ENCODE measurements around the gene SLC44A3. TPM values are rescaled to one million over a fixed set of nuclear protein-coding genes. Genes with fewer than 3 reads are reported as not detected.

The SLC44A3 gene, protein sequence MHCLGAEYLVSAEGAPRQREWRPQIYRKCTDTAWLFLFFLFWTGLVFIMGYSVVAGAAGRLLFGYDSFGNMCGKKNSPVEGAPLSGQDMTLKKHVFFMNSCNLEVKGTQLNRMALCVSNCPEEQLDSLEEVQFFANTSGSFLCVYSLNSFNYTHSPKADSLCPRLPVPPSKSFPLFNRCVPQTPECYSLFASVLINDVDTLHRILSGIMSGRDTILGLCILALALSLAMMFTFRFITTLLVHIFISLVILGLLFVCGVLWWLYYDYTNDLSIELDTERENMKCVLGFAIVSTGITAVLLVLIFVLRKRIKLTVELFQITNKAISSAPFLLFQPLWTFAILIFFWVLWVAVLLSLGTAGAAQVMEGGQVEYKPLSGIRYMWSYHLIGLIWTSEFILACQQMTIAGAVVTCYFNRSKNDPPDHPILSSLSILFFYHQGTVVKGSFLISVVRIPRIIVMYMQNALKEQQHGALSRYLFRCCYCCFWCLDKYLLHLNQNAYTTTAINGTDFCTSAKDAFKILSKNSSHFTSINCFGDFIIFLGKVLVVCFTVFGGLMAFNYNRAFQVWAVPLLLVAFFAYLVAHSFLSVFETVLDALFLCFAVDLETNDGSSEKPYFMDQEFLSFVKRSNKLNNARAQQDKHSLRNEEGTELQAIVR
- total RNA-seq: under 1 TPM in 1 of 2 donors, not detected in 1; 0.56 TPM

DNA sequence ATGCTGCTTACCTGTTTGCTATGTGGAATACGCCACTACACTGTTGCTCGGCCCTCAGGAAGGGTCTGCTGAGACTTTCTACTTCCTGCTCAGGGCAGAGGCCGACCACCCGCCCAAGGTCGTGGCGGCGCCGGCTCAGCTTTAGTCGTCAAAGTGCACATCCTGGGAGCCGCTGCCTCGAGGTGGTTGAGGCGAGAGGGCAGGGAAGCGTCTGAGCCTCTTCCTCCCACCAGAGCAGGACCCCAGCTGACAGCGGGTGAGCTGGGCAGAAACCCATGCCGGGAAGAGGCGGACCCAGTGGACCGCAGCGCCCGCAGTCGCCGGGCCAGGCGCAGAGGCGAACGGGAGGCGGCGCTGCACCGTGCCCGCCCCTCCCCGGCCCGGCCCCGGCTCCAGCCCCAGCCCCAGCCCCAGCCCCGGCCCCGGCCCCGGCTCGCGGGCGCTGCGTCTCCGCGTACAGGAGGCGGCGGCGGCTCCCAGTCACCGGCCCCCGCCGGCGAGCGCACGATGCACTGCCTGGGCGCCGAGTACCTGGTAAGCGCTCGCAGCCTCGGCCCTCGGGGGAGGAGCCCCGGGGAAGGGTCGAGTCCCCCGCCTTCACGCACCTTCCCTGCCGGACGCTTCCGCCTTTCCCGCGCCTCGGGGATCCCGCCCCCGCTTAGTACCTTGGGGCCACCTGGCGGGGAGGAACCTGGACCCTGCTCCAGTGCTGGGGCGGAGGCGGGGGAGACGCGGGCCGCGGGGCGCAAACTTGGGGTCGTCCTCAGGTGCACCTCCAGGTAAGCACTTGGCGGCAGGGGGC is at the start of gene SLC44A3:
Gene SLC44A3, plus strand, starts transcription at position 413 of the 802 bp plus-strand sequence. Its CDS starts 95 bp downstream, at position 508.
- Mint-ChIP-seq H3K4me3 (peak within 1 kb of the TSS; percentile 53), H3K9me3 (no peaks in the 10 kb centered on the region), H3K27me3 (peaks cover 46% of the 10 kb centered on the region), H3K36me3 (ENCODE audit: low read depth) (no peaks in the 10 kb centered on the region), H3K27ac (no peak within 1 kb of the TSS), H3K4me1 (peaks cover 3% of the 10 kb centered on the region)
- peak; percentile 81 for ATAC-seq (replicated peaks)

DNA sequence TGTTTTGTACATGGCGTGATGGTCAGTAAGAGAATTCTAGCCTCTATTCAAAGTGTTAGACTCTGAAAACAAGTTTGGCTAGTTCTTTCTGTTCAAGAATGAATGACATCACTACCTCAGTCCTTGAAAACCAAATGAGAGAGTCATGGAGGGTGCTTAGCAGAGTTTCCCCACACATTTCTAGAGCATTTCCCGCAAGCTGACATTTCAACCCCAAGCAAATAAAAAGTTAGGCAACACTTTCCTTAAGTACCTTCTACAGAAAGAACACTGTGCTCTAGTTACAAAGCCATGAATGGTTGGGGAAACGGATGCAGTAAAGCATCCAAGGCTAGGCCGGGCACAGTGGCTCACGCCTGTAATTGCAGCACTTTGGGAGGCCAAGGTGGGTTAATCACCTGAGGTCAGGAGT is 47.9 kb upstream of the SLC44A3 start:
- H3K27me3 Mint-ChIP-seq: no peaks in the 10 kb centered on the region

DNA sequence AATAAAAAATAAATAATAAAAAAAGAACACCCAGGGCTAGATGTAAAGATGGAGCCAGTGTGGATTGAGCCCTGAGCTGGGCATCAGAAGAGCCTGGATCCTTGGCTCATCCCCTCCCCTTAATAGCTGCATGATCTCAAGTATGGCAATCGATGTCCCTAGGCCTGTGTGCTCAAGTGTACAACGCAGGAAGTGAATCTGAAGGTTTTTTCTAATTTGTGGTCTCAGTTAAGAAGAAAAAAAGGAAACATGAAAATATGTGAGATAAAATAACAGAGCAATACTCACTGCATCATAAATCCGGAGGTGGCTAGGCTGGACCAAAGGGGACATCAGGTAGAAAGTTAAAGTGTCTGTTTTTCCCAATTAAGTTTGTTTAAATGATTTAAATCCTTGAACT is 47.3 kb upstream of the SLC44A3 start:
- H3K27ac Mint-ChIP-seq: no peak overlapping the region
- no peaks in the 10 kb centered on the region for H3K4me1 Mint-ChIP-seq
- no peak for ATAC-seq (replicated peaks)
- H3K36me3 Mint-ChIP-seq (ENCODE audit: low read depth): no peaks in the 10 kb centered on the region
- H3K27me3 Mint-ChIP-seq: no peaks in the 10 kb centered on the region
- no peak overlapping the region for H3K4me3 Mint-ChIP-seq
- H3K9me3 Mint-ChIP-seq: no peaks in the 10 kb centered on the region

More for the DNA sequence above, 47.9 kb upstream of the SLC44A3 start:
- Mint-ChIP-seq H3K4me3 (no peak overlapping the region), H3K4me1 (no peaks in the 10 kb centered on the region), H3K9me3 (no peaks in the 10 kb centered on the region), H3K36me3 (ENCODE audit: low read depth) (no peaks in the 10 kb centered on the region), H3K27ac (no peak overlapping the region)
- ATAC-seq (replicated peaks): no peak

DNA sequence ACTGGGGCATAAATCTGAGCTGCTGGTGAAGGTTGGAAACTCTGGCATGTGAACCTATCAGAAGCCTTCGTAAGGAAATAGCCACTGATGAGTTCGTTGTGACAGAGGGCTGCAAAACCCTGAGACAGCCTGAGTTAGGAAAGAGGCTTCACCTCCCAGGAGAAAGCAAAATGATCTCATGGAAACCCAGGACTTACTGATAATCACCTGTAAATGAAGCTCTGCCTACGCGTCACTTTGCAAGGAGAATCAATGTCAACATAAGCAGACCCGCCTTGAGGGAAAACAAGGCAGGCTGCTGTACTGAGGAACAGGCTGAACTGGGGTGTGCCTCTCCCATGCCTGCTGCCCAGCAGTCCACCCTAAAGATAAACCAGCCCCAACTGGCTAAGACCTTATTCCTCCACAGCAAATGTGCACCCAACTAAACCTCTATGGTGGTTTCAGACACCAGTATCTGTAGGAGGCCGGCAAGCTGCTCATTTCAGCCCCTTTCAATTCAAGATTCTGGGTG is 46.8 kb upstream of the SLC44A3 start:
- no peak overlapping the region for H3K4me3 Mint-ChIP-seq
- no peaks in the 10 kb centered on the region for H3K4me1 Mint-ChIP-seq
- no peak for ATAC-seq (replicated peaks)
- no peak overlapping the region for H3K27ac Mint-ChIP-seq
- H3K36me3 Mint-ChIP-seq (ENCODE audit: low read depth): no peaks in the 10 kb centered on the region
- no peaks in the 10 kb centered on the region for H3K9me3 Mint-ChIP-seq
- no peaks in the 10 kb centered on the region for H3K27me3 Mint-ChIP-seq

DNA sequence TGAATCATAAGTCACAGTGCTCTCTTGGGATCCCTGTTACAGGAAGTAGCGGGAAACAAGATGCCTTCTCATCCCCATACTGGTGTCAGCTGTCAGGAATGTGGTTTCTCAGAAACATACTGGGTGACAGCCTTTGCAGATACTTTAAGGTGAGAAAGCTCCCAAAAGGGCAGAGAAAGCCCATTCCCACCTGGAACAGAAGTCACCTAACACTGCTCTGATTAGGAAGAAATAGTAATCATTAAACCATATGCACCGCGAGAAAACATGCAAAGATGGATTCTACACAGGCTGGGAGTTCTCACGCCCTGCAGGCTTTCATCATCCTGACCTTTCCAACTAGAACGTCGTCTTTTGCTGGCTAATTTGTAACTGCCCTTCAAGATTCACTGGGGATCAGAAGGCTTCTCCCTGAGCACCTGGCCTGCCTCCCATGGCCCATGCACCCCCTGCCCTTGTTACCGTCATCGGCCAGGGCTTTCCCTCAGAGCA is 46.2 kb upstream of the SLC44A3 start:
- Mint-ChIP-seq H3K27me3 (no peaks in the 10 kb centered on the region), H3K4me1 (no peaks in the 10 kb centered on the region), H3K36me3 (ENCODE audit: low read depth) (no peaks in the 10 kb centered on the region), H3K27ac (no peak overlapping the region), H3K9me3 (no peaks in the 10 kb centered on the region), H3K4me3 (no peak overlapping the region)
- ATAC-seq (replicated peaks): no peak

DNA sequence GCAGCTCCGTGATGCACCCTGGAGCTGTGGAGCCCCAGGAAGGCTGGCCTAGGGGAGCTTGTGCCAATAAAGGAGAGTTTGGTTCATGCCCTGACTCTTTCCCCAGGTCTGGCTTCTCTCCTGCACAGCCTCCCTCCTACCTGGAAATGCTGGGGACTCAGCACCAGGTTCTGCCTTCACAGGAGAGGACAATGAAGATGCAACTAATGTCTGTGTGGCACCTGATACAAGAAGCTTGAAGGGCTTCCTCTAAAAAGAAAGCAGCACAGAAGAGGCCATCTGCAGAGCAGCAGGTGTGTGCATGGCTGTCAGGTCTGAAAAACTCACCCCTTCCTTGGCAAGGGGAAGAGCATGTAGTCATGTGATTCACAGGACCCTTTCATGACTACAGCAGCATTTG is 43.7 kb upstream of the SLC44A3 start:
- no peak overlapping the region for H3K27ac Mint-ChIP-seq
- H3K4me1 Mint-ChIP-seq: no peaks in the 10 kb centered on the region
- no peak for ATAC-seq (replicated peaks)
- peaks cover 12% of the 10 kb centered on the region for H3K27me3 Mint-ChIP-seq
- H3K36me3 Mint-ChIP-seq (ENCODE audit: low read depth): no peaks in the 10 kb centered on the region
- no peak overlapping the region for H3K4me3 Mint-ChIP-seq
- no peaks in the 10 kb centered on the region for H3K9me3 Mint-ChIP-seq

DNA sequence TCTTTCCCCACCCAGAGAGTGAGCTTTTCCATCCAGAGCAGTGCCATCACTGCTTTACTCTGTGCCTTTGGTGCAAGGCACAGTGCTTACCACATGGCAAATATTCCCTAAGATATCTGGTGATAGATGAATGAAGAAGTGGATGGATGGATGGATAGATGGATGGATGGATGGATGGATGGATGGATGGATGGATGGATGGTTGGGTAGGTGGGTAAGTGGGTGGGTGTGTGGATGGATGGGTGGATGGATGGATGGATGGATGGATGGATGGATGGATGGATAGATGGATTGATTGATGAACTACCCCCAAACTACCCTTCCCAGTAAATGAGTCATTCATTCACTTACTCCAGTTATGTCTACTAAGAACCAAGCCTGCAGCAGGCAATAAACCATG is 42.9 kb upstream of the SLC44A3 start:
- H3K4me1 Mint-ChIP-seq: no peaks in the 10 kb centered on the region
- H3K27me3 Mint-ChIP-seq: peaks cover 12% of the 10 kb centered on the region
- H3K9me3 Mint-ChIP-seq: no peaks in the 10 kb centered on the region
- ATAC-seq (replicated peaks): no peak
- H3K27ac Mint-ChIP-seq: no peak overlapping the region
- H3K36me3 Mint-ChIP-seq (ENCODE audit: low read depth): no peaks in the 10 kb centered on the region
- H3K4me3 Mint-ChIP-seq: no peak overlapping the region

DNA sequence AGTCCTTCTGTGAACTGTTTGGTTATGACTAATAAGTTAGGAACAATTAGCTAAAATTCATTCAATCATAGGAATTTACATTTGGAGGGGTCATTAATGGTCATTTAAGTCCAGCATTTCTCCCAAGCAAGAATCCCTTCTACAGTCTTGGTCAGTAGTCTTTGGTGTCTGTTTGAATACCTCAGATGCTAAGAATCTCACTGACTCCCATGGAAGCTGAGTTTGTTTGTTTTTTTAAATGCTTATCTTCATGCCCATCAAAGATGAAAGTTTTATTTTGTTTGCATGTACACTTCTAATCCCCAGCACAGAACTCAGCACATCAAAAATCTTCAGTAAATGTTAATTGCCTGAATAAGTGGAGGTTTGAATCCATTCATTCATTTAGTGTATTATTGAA is 41.3 kb upstream of the SLC44A3 start:
- Mint-ChIP-seq H3K4me1 (no peaks in the 10 kb centered on the region), H3K36me3 (ENCODE audit: low read depth) (no peaks in the 10 kb centered on the region), H3K27me3 (peaks cover 17% of the 10 kb centered on the region), H3K27ac (no peak overlapping the region), H3K9me3 (no peaks in the 10 kb centered on the region), H3K4me3 (no peak overlapping the region)
- no peak for ATAC-seq (replicated peaks)

DNA sequence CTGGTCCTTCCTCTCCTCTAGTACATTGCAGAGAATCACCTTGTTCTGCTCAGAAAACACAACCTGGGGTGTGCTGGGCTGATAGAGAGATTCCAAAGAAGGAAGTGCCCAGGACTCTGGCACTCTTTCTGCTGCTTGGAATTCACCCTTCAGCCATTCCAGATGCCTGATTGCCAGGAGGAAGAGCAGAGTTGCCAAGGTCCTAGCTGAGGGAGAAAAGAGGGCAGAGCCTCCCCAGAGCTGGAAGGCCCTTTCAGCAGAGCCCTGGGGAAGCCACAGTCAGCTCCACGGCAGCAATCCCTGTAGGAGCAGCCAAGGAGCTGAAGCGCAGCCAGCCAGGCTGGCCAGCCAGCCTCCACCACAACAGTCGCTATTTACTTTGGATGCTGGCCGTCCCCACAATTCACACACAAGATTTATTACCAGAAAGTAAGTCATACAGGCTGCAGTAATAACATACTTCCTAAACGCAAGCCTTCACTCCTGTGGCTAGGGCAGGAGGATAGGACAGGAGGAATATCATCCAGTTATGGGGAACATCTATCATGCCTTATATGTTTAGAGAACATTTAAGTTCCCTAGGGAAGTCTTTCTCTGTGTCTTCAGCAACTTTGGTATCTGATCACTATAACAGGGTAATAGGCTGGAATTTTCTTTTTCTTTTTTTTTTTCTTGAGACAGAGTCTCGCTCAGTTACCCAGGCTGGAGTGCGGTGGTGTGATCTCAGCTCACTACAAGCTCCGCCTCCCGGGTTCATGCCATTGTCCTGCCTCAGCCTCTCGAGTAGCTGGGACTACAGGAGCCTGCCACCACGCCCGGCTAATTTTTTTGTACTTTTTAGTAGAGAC is 36.6 kb upstream of the SLC44A3 start:
- Mint-ChIP-seq H3K36me3 (ENCODE audit: low read depth) (no peaks in the 10 kb centered on the region), H3K27ac (no peak overlapping the region), H3K4me1 (no peaks in the 10 kb centered on the region), H3K9me3 (no peaks in the 10 kb centered on the region), H3K4me3 (no peak overlapping the region), H3K27me3 (peaks cover 21% of the 10 kb centered on the region)
- no peak for ATAC-seq (replicated peaks)

DNA sequence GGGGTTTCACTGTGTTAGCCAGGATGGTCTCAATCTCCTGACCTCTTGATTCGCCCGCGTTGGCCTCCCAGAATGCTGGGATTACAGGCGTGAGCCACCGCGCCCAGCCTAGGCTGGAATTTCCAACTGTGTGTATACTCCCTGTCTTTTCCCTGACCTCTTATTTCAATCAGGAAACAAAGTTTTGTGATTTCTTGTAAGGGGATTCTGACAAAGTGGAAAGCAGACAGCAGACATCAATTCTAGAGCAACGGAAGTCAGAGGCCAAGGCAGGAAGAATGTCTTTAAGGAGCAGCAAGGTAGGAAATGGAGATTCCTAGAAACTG is 36.0 kb upstream of the SLC44A3 start:
- no peak for ATAC-seq (replicated peaks)
- no peaks in the 10 kb centered on the region for H3K9me3 Mint-ChIP-seq
- no peaks in the 10 kb centered on the region for H3K36me3 Mint-ChIP-seq (ENCODE audit: low read depth)
- H3K4me1 Mint-ChIP-seq: no peaks in the 10 kb centered on the region
- H3K27ac Mint-ChIP-seq: no peak overlapping the region
- H3K4me3 Mint-ChIP-seq: no peak overlapping the region
- H3K27me3 Mint-ChIP-seq: peaks cover 23% of the 10 kb centered on the region

DNA sequence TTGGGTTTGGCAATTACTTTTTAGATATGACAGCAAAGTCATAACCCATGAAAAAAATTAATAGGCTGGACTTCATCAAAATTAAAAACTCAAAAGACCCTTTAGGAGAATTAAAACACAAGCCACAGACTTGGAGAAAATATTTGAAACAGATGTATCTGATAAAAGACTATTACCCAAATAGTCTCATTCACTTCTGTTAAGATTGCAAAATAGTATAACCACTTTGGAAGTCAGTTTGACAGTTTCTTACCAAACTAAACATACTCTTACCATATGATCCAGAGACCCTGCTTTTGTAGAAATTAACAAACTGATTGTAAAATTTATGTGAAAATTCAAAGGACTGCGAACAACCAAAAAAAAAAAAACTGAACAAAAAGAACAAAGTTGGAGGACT is 32.5 kb upstream of the SLC44A3 start:
- H3K9me3 Mint-ChIP-seq: no peaks in the 10 kb centered on the region
- H3K27ac Mint-ChIP-seq: no peak overlapping the region
- H3K27me3 Mint-ChIP-seq: peaks cover 11% of the 10 kb centered on the region
- H3K4me3 Mint-ChIP-seq: no peak overlapping the region
- no peaks in the 10 kb centered on the region for H3K36me3 Mint-ChIP-seq (ENCODE audit: low read depth)
- no peak for ATAC-seq (replicated peaks)
- H3K4me1 Mint-ChIP-seq: no peaks in the 10 kb centered on the region

DNA sequence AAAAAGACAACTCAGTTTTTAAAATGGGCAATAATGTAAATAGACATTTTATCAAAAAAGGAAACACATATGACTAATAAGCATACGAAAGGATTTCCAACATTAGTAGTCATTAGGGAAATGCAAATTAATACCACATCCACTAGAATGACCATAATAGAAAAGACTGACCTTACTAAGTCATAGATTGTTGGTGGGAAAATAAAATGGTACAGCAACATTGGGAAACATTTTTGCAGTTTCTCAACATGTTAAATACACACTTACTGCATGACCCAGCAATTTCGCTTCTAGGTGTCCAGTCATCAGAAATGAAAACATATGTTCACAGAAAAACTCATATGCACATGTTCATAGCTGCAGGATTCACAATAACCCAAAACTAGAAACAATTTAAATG is 29.9 kb upstream of the SLC44A3 start:
- H3K27me3 Mint-ChIP-seq: peaks cover 7% of the 10 kb centered on the region
- H3K36me3 Mint-ChIP-seq (ENCODE audit: low read depth): no peaks in the 10 kb centered on the region
- no peaks in the 10 kb centered on the region for H3K4me1 Mint-ChIP-seq
- H3K4me3 Mint-ChIP-seq: no peak overlapping the region
- H3K27ac Mint-ChIP-seq: no peak overlapping the region
- H3K9me3 Mint-ChIP-seq: no peaks in the 10 kb centered on the region
- no peak for ATAC-seq (replicated peaks)

DNA sequence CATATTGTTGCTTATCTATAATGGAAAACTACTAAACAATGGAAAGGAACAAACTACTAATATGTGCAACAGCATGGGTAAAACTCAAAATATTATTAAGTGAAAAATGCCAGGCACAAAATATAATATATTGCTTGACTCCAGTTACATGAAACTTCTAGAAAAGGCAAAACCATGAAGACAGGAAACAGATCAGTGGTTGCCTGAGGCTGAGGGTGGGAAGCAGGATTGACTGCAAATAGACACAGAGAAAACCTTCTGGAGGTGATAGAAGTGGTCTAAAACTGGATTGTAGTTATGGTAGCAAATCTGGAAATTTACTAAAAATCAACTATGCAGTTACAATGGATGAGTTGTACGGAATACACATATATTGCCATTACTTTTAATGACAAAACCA is 29.5 kb upstream of the SLC44A3 start:
- Mint-ChIP-seq H3K27ac (no peak overlapping the region), H3K9me3 (no peaks in the 10 kb centered on the region), H3K4me1 (peaks cover 3% of the 10 kb centered on the region), H3K27me3 (peaks cover 7% of the 10 kb centered on the region), H3K4me3 (no peak overlapping the region), H3K36me3 (ENCODE audit: low read depth) (no peaks in the 10 kb centered on the region)
- no peak for ATAC-seq (replicated peaks)

All from activated T-helper 17 cell treated with anti-CD3 and anti-CD28 coated beads, Interleukin-2, amount 50 U/mL, for 72 hours (primary cell).